Fibroblast of lung (primary cell): Measurements from ENCODE around the gene CCDC85B.

Experiments used
- CTCF ChIP-seq, 2 donors: IDR thresholded peaks in 1 of 2; conservative IDR thresholded peaks in 1 of 2; 1 replicate in 1 of 2; 2 replicates in 1 of 2; pipeline ENCODE4 v1.5.1; 2011 to 2012; ENCODE audit warnings: low read length in 2 of 2, control low read depth in 1 of 2, inconsistent platforms in 1 of 2, low read depth in 1 of 2, mild to moderate bottlenecking in 1 of 2
- EZH2 ChIP-seq: IDR thresholded peaks from 2 replicates; pipeline ENCODE4 v1.5.1; 2012; ENCODE audit warnings: low read length, control low read depth, mild to moderate bottlenecking; ENCODE audit errors: missing control alignments

GRCh38 chr11:65898656-65899355 lies 8.3 kb downstream of the CCDC85B start:
- no peak for TF ChIP-seq CTCF (conservative IDR thresholded peaks at IDR 0.05 in 1 of 2, IDR thresholded peaks at IDR 0.05 in 1 of 2; ENCODE audit: low read depth in 1 of 2, low read length in 2 of 2)
- no peak for TF ChIP-seq EZH2
